ENCODE measurements around the gene LCP1. TPM values are rescaled to one million over a fixed set of nuclear protein-coding genes. Genes with fewer than 3 reads are reported as not detected.

The LCP1 gene
- total and polyA plus RNA-seq, 2 of the 13 experiments (the other 11 are each of a cell fraction or from before 2014, with no cell fraction given), result 1.6 TPM

DNA sequence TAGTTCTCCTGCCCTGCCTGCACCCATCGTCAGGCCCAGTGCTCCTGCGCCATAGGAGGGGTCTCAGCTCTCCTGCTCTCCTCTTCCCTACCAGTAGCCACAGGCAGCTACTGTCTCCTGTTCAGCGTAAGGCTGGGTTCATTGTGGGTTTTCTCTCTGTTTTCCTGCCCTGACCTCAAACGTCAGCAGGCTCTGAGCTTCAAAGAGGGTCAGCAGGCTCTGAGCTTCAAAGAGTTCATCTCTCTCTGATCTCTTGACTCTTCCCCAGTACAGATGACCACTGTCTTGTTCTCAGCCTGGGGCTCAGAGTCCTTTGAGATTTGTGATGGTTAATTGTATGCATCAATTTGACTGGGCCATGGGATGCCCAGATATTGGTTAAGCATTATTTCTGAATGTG is 72.5 kb downstream of the LCP1 start (continued):
- TF ChIP-seq THYN1 (CRISPR knock-in tag; IDR thresholded peaks at IDR 0.05; ENCODE audit: borderline replicate concordance, low read depth) (no peak), DPF2 (CRISPR knock-in tag; IDR thresholded peaks at IDR 0.05; ENCODE audit: borderline replicate concordance, low read depth) (peak; percentile 88), ASH2L (IDR thresholded peaks at IDR 0.05; ENCODE audit: insufficient read length, low read depth, low read length) (peak; percentile 88), ZFP90 (CRISPR knock-in tag; IDR thresholded peaks at IDR 0.05; ENCODE audit: borderline replicate concordance) (0 out of 2 replicates have a peak, but pooled peaks have one; percentile 60), ZNF180 (CRISPR knock-in tag; IDR thresholded peaks at IDR 0.05; ENCODE audit: borderline replicate concordance, low read depth) (no peak), ZSCAN12 (CRISPR knock-in tag; IDR thresholded peaks at IDR 0.05) (no peak), MTF2 (CRISPR knock-in tag; IDR thresholded peaks at IDR 0.05; ENCODE audit: borderline replicate concordance) (no peak), ZNF768 (CRISPR knock-in tag; IDR thresholded peaks at IDR 0.05) (0 out of 2 replicates have a peak, but pooled peaks have one; percentile 40), AHR (CRISPR knock-in tag; IDR thresholded peaks at IDR 0.05) (no peak), MIXL1 (CRISPR knock-in tag; IDR thresholded peaks at IDR 0.05) (peak; percentile 21; the same call in 1 of the 2 replicates), ZFP1 (CRISPR knock-in tag; IDR thresholded peaks at IDR 0.05) (no peak), MTA1 (CRISPR knock-in tag; IDR thresholded peaks at IDR 0.05; ENCODE audit: borderline replicate concordance) (no peak), TOE1 (CRISPR knock-in tag; IDR thresholded peaks at IDR 0.05) (no peak), ARNT (IDR thresholded peaks at IDR 0.05) (no peak), ZNF12 (CRISPR knock-in tag; IDR thresholded peaks at IDR 0.05) (no peak)
- TF ChIP-seq, protein P1, sequence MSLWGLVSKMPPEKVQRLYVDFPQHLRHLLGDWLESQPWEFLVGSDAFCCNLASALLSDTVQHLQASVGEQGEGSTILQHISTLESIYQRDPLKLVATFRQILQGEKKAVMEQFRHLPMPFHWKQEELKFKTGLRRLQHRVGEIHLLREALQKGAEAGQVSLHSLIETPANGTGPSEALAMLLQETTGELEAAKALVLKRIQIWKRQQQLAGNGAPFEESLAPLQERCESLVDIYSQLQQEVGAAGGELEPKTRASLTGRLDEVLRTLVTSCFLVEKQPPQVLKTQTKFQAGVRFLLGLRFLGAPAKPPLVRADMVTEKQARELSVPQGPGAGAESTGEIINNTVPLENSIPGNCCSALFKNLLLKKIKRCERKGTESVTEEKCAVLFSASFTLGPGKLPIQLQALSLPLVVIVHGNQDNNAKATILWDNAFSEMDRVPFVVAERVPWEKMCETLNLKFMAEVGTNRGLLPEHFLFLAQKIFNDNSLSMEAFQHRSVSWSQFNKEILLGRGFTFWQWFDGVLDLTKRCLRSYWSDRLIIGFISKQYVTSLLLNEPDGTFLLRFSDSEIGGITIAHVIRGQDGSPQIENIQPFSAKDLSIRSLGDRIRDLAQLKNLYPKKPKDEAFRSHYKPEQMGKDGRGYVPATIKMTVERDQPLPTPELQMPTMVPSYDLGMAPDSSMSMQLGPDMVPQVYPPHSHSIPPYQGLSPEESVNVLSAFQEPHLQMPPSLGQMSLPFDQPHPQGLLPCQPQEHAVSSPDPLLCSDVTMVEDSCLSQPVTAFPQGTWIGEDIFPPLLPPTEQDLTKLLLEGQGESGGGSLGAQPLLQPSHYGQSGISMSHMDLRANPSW (CRISPR knock-in tag; IDR thresholded peaks at IDR 0.05; ENCODE audit: borderline replicate concordance), result peak; percentile 76; the same call in 1 of the 2 replicates
- TF ChIP-seq, protein P2, sequence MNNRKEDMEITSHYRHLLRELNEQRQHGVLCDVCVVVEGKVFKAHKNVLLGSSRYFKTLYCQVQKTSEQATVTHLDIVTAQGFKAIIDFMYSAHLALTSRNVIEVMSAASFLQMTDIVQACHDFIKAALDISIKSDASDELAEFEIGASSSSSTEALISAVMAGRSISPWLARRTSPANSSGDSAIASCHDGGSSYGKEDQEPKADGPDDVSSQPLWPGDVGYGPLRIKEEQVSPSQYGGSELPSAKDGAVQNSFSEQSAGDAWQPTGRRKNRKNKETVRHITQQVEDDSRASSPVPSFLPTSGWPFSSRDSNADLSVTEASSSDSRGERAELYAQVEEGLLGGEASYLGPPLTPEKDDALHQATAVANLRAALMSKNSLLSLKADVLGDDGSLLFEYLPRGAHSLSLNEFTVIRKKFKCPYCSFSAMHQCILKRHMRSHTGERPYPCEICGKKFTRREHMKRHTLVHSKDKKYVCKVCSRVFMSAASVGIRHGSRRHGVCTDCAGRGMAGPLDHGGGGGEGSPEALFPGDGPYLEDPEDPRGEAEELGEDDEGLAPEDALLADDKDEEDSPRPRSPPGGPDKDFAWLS (CRISPR knock-in tag; IDR thresholded peaks at IDR 0.05; ENCODE audit: borderline replicate concordance), result no peak
- TF ChIP-seq, protein P3, sequence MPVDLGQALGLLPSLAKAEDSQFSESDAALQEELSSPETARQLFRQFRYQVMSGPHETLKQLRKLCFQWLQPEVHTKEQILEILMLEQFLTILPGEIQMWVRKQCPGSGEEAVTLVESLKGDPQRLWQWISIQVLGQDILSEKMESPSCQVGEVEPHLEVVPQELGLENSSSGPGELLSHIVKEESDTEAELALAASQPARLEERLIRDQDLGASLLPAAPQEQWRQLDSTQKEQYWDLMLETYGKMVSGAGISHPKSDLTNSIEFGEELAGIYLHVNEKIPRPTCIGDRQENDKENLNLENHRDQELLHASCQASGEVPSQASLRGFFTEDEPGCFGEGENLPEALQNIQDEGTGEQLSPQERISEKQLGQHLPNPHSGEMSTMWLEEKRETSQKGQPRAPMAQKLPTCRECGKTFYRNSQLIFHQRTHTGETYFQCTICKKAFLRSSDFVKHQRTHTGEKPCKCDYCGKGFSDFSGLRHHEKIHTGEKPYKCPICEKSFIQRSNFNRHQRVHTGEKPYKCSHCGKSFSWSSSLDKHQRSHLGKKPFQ (CRISPR knock-in tag; IDR thresholded peaks at IDR 0.05; ENCODE audit: insufficient replicate concordance), result no peak
- TF ChIP-seq, protein P4, sequence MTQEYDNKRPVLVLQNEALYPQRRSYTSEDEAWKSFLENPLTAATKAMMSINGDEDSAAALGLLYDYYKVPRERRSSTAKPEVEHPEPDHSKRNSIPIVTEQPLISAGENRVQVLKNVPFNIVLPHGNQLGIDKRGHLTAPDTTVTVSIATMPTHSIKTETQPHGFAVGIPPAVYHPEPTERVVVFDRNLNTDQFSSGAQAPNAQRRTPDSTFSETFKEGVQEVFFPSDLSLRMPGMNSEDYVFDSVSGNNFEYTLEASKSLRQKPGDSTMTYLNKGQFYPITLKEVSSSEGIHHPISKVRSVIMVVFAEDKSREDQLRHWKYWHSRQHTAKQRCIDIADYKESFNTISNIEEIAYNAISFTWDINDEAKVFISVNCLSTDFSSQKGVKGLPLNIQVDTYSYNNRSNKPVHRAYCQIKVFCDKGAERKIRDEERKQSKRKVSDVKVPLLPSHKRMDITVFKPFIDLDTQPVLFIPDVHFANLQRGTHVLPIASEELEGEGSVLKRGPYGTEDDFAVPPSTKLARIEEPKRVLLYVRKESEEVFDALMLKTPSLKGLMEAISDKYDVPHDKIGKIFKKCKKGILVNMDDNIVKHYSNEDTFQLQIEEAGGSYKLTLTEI (CRISPR knock-in tag; conservative IDR thresholded peaks at IDR 0.05), result no peak
- TF ChIP-seq, protein P5, sequence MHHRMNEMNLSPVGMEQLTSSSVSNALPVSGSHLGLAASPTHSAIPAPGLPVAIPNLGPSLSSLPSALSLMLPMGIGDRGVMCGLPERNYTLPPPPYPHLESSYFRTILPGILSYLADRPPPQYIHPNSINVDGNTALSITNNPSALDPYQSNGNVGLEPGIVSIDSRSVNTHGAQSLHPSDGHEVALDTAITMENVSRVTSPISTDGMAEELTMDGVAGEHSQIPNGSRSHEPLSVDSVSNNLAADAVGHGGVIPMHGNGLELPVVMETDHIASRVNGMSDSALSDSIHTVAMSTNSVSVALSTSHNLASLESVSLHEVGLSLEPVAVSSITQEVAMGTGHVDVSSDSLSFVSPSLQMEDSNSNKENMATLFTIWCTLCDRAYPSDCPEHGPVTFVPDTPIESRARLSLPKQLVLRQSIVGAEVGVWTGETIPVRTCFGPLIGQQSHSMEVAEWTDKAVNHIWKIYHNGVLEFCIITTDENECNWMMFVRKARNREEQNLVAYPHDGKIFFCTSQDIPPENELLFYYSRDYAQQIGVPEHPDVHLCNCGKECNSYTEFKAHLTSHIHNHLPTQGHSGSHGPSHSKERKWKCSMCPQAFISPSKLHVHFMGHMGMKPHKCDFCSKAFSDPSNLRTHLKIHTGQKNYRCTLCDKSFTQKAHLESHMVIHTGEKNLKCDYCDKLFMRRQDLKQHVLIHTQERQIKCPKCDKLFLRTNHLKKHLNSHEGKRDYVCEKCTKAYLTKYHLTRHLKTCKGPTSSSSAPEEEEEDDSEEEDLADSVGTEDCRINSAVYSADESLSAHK (CRISPR knock-in tag; IDR thresholded peaks at IDR 0.05; ENCODE audit: borderline replicate concordance), result no peak
